Measurements from ENCODE around the gene AP1M1.

Gene AP1M1

DNA sequence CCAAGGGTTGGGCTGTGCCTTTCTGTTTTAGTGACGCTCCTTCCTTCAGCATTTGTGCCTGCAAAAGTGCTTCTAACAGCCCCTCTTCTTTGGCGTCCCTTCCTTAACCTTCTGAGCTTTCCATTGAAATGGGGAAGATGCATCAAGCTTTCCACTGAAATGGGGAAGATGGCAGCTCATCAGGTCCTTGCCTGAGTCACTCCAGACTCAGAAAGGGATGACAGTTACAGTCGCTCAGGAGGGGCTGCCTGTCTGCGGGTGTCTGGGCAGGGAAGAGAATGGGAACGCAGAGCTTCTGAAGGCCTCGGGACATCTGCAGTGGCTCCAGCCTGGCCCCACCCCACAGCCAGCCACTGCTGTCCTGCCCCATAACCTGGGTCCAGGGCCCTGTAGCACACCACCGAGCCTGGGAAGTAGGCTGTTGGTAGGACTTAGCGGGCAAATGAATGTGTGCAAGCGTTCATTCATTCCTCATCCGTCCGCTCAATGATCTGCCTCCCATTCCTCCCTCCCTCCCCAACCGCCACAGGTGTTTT lies 9.8 kb downstream of the AP1M1 start:
- DNase-seq (ENCODE audit: low read depth, low spot score) = no peak

DNA sequence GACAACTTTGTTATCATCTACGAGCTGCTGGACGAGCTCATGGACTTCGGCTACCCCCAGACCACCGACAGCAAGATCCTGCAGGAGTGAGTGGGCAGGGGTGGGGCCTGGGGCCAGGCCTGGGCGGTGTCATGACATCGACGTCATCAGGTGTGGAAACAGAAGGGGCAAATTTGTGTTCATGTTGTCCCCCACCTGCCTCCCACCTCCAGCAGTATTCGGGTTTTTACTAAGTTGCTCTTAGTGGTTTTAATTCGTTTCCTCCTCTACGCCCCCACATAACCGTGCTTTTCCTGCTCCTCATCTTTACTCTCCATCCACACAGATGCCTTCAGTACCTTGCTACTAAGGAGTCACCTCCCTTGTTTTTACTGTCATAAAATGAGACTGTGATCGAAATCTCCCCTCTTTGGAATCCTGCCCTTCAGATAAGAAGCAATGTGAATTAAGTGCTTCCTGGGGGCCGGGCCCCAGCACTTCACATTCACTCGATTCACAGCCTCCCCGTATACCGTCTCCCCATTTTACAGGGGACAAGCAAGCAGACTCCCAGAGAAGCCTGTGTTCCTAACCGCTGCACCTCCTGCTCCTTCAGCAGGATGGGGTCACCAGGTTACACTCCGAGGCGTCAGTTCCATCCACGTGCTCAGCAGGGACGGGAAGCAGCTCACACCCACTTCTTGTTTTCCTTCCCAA lies 10.5 kb downstream of the AP1M1 start:
- no peak for DNase-seq (ENCODE audit: low read depth, low spot score)

DNA sequence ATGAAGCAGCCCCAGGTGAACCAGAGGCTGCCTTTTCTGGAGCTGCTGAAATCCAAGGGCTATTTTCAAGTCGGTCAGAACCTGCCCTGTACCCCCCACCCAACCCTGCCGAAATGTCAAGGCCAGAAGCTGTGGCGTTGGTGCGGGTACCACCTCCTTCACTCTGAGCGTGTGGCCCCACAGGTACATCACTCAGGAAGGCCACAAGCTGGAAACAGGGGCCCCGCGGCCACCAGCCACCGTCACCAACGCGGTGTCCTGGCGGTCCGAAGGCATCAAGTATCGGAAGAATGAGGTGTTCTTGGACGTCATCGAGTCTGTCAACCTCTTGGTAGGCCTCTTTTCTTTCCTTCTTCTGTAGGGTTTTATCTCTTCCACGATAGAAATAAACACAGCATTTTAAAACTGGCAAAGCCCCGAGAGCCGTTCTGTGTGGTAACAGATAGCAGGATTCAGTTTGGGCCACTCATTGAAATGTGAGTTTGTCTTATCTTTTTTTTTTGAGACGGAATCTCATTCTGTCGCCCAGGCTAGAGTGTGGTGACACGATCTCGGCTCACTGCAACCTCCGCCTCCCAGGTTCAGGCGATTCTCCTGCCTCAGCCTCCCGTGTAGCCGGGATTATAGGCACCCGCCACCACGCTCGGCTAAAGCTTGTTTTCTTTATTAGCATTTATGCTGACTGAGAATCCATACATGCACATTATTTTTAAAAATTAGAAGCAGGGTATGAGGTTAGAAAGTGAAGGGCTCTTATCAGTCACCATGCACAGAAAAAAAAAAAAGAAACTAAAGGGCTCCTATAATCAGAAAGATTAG lies 11.3 kb downstream of the AP1M1 start:
- no peak for DNase-seq (ENCODE audit: low read depth, low spot score)

DNA sequence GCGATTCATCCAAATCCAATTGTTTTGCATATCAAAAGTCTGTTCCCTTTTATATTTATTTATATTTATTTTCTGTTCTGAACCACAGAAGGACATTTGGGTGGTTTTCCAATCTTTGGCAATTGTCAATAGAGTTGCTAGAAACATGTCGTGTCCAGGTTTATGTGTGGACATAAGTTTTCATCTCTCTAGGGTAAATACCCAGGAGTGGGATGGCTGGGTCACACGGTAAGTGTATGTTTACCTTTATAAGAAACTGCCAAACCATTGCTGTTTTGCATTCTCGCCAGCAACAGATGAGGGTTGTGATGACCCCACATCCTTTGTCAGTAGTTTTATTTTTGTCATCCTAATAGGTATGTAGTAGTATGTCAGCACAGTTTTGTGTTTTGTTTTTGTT lies 12.5 kb downstream of the AP1M1 start:
- DNase-seq (ENCODE audit: low read depth, low spot score) = no peak

GRCh38 chr19:16213076-16213475 lies 15.4 kb downstream of the AP1M1 start:
- no peak for DNase-seq (ENCODE audit: low read depth, low spot score)

GRCh38 chr19:16216744-16217670 lies 19.3 kb downstream of the AP1M1 start:
- DNase-seq (ENCODE audit: low read depth, low spot score) = no peak

GRCh38 chr19:16217716-16218451 lies 20.2 kb downstream of the AP1M1 start:
- no peak for DNase-seq (ENCODE audit: low read depth, low spot score)

DNA sequence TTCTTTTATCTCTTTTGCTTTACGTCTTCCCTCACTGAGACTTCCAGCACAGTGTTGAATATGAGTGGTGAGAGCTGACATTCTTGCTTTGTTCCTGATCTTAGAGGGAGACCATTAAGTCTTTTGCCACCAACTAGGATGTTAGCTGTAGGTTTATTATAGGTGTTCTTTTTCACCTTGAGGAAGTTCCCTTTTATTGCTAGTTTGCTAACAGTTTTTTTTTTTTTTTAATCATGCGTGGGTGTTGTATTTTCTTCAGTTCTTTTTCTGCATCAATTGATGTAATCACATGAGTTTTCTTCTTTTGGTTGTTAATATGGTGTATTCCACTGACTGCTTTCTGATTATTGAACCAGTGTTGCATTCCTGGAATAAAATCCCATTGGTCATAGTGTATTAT lies 21.1 kb downstream of the AP1M1 start:
- no peak for DNase-seq (ENCODE audit: low read depth, low spot score)

DNA sequence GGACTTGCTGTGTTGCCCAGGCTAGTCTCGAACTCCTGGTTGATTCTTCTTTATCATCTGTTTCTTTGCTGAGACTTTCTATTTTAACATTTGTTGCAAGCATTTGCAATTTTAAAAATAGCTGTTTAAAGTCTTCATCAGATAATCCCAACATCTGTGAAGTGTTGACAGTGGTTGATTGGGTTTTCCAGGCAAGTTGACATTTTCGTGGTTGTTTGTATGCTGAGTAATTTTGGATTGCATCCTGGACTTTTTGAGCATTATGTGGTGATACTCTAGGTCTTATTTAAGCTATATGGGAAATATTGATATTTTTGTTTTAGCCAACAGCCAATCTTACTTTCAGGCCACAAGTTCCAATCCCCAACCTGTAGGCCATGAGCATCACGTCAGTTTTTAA lies 25.1 kb downstream of the AP1M1 start:
- DNase-seq (ENCODE audit: low read depth, low spot score) = no peak

DNA sequence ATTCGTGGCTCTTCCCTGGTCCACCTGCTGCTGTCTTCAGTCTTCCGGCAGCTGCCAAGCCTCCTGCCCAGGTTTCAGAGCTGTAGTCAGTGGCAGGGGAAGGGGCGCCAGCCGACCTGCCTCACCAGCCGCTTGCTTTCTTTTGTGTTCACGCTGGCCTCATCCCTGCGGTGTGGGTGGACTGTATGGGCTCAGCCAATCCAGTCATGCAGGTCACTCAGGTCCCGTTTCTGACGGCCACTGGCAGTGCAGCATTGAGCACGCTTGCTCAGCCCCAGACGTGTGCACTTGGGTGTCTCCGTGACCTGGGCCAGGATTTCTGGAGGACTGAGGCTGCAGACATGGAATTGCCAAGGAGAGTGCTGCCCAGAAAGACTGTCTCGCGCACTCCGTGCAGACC lies 26.0 kb downstream of the AP1M1 start:
- no peak for DNase-seq (ENCODE audit: low read depth, low spot score)

DNA sequence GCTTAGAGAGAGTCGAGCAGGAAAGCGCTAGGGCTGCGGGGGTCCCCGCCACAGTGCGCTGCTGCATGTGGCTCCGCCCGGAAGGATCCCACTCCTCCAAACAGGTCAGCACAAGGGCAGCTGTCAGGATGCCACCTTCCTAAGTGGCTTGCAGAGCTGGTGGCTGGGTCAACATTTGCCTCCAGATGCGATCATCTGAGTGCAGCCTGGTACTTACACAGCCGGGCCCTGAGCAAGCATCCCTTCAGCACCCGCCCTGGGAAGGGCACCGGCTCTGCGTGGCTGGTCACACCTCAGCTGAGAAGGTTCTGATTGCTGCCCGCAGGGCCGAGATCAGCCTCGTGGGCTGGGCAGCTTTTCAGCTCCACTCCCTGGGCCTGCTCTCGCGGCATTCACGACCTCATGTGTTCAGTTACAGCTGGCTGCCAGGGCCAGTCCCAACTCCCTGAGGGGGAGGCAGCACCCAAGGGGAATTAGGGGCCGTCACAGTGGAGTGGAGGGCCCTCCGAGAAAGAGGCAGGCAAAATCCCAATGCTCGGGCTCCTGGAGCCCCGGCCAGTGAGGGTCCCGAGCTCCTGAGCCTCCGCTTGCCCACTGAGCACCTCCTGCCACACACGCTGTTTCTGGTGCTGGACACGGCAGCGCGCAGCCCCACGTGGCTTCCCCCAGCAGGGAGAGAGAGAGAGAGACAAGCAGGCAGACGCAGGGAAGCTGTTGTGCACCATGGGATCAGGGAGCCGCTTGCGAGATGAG lies 26.8 kb downstream of the AP1M1 start:
- DNase-seq (ENCODE audit: low read depth, low spot score) = no peak

- no peak for DNase-seq (ENCODE audit: low read depth, low spot score)
Measured at GRCh38 chr19:16225279-16226183, 27.8 kb downstream of the AP1M1 start.

DNA sequence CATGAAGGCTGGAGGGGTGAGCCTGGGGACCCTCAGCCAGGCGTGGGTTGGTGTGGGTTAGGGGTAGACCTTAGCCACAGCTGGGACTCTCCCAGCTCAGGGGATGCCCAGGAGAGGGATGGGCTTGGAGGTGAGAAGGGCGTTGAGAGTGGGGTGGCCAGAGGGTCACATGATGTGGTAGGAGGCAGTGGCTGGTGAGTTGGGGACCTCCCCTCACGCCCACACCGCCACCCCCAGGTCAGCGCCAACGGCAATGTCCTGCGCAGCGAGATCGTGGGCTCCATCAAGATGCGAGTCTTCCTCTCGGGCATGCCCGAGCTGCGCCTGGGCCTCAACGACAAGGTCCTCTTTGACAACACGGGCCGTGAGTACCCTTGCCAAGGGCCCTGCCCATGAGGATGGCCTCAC lies 28.5 kb downstream of the AP1M1 start:
- DNase-seq (ENCODE audit: low read depth, low spot score) = no peak

DNA sequence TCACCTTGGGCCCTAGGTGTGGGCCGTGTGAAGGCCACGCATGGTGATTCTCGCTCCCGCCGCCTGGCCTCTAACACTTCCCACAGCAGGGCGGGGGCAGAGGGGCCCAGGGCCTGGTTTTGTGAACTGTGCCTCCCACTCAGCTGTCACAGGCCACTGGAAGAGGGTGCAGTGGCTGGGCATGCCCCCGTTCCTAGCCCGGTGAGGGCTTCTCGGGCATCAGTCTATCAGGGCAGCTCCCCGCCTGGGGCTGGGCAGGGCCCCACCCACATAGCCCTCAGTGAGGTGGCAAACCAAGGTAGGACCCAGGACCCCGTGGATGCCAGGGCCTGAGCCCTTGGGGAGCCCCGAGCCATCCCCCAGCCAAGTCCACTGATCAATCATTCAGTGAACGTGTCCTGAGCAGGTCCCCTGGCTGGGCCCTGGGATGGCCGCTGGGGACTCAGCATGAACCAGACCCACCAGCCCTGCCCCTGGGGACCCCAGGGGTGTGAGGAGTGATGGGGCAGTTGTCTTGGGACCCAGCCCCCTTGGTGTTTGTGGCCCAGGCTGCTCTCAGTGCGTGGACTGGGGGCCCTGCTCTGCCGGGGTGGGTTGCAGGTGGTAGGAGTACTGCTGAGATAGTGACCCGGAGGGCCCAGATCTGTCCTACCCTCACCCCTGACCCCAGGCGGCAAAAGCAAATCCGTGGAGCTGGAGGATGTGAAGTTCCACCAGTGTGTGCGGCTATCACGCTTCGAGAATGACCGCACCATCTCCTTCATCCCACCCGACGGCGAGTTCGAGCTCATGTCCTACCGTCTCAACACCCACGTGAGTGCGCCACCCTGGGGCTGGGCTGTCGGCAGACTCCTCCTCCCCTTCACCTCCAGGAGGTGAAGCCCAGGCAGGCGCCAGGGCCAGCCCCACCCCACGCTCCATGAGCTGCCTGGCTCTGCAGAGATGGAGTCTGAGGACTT lies 29.4 kb downstream of the AP1M1 start:
- no peak for DNase-seq (ENCODE audit: low read depth, low spot score)

DNA sequence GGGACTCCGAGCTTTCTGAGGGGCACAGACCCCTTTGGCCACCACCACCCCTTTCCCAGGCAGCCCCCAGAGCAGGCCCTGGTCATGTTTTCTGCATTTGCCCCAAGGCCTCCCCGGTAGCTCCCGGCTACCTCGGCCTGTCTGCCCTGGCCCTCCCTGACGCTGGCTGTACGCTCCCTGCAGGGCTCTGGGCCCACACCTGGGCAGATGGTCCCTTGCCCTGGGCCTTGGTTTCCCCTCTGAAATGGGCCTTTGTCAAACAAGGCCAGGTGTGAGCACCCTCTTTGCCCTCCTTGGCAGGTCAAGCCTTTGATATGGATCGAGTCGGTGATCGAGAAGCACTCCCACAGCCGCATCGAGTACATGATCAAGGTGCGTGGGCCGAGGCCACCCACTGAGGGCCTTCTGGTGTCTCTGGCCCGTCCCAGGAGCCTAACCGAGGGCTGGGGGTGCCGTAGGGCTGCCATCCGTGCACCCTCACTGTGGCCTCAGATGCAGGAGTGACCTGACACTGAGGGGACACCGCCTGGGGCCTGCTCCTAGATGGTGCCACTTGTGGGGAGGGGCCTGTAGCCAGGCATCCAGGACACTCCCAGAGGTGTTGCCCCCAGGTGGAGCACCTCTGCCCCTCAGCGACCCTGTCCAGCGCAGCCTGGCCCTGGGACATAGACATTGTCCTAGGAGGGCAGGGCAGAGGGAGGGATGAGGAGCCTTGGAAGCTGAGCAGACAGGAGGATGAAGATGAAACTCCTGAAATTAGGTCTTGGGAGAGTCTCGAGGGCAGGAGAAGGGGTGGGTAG lies 30.3 kb downstream of the AP1M1 start:
- no peak for DNase-seq (ENCODE audit: low read depth, low spot score)

DNA sequence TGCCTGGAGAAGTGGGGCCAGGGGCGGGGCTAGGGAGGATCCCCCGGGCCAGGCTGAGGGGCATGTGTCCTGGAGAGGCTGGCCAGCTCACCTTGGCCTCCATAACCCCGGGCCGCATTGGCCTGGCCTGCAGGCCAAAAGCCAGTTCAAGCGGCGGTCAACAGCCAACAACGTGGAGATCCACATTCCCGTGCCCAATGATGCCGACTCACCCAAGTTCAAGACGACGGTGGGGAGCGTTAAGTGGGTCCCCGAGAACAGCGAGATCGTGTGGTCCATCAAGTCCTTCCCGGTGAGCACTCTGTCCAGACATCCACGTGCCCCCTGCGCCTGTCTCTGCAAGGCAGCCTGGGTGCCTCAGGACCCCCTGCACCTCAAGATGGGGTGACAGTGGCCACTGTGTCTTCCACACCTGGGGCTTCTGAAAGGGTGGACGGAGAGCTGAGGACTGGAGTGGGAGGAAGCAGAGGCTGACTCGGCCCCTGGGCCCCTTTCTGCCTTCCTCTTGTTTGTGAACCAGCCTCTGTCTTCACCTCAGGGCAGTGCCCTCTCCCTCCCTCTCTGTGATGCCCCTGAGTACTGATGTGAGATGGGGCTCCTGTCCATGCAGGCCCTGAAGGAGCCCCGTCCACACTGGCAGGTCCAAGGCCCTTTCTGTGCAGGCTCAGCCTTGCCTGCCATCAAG lies 31.1 kb downstream of the AP1M1 start:
- no peak for DNase-seq (ENCODE audit: low read depth, low spot score)

- no peak for DNase-seq (ENCODE audit: low read depth, low spot score)
Measured at GRCh38 chr19:16229322-16229641, 31.6 kb downstream of the AP1M1 start.
